ENCODE data around the gene LAMB3.
A peak's percentile ranks its signal among the peaks of the same experiment; 100 is the strongest.

LAMB3 gene

DNA sequence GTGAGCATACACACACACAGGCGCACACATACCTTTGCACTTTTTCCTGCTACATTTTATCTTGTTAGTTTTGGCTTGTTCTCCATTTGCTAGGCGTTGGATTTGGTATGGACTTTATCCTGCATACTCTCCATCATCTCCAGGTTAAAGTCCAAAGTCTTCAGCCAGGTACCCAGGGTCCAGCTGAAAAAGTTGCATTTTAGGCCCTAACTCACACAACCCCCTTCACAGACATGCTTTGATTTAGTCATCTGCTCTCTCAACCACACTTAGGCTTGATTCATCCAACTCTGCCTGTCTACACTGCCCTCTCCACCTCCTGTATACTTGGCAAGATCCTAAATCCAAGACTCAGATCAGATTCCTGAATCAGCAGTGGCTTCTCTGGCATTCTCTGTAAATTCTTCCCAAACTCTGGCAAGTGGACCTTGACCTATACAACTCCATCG lies 10.7 kb upstream of the LAMB3 start:
- DNase-seq (ENCODE audit: insufficient read length, low spot score) (no peak), FAIRE-seq (no peak)

DNA sequence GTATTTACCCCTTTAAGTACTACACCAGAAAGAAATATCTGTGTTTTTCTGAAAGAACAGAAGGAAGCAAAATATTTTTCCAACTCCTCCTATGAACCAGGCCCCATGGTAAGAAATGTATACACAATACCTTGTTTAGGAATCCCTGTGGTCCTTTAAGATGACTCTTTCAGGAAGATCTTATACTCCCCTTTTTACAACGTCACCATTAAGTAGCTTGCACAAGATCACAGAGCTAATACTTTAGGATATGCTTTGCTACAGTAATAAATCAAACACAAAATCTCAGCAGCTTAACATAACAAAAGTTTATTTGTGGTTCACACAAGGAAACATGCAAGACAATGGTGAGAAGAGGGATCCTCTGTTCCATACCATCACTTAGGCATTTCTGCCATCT lies 8.8 kb upstream of the LAMB3 start:
- FAIRE-seq (no peak), DNase-seq (ENCODE audit: insufficient read length, low spot score) (no peak)

DNA sequence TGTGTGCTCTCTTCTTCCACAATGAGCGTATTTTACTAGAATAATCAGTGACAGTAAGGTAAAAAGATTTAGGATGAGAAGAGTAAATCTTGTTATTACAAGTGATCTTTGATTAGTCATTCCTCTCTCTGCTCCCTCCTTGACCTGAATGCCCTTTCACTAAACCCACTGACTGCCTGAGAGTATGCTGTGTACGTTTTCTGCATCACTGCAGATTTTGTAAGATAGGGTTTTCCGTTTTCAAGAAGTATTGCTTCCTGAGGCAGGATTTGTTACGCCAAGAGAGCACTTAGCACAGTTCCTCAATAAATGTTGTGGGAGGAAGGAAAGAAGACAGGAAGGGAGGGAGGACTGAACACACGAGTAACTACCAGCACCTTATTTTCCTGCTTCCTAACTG lies 7.7 kb upstream of the LAMB3 start:
- DNase-seq (ENCODE audit: insufficient read length, low spot score) (no peak), FAIRE-seq (no peak)

DNA sequence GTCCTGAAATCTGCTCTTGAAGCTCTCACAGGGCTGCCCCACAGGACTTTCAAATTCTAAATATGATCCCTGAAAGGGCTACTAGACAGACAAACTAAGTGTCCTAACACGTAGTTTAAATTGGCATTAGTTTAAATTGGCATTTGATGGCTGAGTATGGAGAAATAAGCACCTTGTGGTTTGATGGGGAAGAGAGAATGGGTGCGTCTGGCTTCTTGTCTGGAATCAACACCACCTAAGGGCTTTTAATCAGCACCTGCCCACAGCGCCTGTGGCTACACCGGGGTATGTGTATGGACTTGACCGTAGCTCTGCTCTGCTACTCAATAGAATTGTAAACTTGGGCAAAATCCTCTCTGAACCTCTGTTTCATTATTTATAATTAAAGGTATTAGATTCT lies 5.7 kb upstream of the LAMB3 start:
- FAIRE-seq (no peak), DNase-seq (ENCODE audit: insufficient read length, low spot score) (no peak)

DNA sequence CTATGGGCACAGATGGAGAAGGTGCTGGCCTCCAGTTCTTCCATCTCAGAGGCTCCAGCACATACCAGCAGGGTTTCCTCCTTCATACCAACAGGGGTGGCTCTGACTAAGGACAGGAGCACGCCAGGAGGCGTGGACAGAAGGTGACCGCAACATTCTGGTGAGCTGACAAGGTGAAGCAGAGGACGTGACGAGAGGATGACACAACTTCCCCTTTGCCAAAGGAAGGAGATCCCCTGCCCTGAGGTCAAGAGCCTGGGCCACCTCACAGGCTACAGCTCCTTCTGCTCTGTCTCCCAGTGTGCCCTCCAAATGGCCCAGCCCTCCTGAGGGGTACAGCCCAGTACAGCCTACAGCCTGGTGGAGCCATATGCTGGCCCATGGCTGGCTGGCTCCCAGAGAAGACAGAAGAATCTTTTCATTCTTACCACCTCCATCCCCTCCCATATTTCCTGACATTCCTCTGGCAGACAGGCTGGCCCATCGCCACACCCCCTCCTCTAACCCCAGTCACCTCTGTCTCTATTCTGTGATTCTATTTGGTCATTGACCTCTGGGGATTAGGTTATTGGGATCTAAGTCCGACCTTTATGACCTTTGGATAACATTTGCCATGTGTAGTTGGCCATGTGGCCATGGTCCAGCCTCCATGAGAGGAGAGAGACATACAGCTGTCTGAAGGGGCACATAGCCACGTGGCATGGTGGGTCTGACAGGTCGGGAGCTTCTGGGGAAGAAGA lies 5.1 kb upstream of the LAMB3 start:
- DNase-seq (ENCODE audit: insufficient read length, low spot score) (peak; percentile 57), FAIRE-seq (peak; percentile 81)

DNA sequence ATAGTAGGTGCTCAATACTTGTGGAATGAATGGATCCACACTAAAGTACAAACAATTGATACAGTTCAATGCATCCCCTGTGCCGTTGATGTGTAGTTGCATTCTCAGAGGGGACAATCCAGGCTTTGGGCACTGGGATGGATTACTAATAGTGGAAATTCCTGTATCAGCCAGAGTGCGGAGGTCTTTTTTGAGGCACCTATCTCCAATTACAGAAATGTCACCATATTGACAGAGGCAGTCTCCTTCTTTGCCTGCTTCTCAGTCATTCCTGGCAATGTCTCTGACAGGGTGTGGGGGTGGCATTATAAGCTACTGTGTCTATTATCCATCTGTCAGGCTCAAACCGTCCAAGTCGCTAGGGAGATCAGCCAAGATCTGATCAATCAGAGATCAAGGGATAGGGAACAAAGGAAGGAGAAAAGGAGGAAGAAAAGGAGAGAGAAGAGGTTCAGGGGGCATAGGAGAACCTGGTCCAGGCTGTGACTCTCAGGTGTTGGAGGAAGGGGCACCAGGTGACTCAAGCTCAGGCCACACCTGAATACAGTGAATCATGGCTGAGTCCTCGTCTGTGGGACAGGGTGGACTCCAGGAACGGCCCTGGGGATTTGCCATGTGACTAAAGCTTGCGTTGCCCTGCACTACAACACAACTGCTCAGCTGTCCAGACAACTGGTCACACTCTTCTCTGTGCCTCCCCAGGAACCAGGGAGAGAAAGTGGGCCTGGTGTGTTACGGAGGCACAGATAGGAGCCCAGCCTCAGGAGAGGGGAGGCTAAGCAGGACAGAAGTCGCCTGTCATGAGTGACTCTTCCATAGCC lies 3.4 kb upstream of the LAMB3 start:
- DNase-seq (ENCODE audit: insufficient read length, low spot score), result no peak

DNA sequence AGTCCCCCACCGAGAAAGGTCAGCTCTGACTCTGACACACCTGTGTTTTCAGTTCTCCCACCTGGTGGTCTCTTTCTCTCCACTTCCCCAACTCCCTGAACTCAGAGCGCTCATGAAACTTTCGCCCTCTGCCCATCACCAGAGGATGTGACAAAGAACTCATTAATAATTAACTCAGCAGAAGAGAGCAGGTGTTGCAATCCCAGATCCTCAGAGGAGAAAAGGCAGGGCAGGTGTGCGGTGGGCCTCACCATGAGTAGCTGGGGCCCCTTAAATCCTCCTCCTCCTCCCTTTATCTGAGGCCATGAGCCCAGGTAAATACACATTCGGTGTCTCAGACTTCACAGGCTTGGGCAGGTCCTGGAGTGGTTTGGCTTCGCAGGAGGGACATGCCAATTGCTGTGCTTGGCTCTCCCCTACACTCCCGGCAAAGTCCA lies 1.7 kb upstream of the LAMB3 start:
- DNase-seq (ENCODE audit: insufficient read length, low spot score) (no peak), FAIRE-seq (no peak)

More for the DNA sequence above, 3.4 kb upstream of the LAMB3 start:
- no peak for FAIRE-seq

DNA sequence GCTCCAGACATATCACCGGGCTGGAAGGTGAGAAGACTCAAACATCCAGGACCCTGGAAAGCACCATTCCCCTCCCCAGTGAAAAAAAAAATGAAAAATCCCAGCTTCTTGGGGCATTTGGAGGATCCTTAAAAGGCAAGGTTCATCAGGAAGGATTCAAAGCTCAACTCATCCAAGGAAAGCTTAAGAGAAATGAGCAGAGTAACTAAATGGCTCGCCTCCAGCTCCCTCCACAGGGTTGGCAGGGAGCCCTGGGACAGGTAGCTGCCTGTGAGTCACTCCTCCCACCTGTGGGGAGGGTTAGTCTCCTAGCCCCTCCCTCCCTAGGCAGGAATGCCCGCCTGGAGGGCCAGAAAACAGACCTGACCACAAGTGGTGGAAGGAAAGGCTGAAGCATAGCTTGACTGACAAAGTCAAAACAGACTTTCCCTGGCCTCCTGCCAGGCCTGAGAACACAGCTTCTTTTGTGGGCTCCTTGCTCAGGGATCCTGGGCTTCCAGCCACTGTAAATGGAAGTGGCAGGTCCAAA lies 712 bp upstream of the LAMB3 start:
- FAIRE-seq, result no peak
- DNase-seq (ENCODE audit: insufficient read length, low spot score), result peak; percentile 15

DNA sequence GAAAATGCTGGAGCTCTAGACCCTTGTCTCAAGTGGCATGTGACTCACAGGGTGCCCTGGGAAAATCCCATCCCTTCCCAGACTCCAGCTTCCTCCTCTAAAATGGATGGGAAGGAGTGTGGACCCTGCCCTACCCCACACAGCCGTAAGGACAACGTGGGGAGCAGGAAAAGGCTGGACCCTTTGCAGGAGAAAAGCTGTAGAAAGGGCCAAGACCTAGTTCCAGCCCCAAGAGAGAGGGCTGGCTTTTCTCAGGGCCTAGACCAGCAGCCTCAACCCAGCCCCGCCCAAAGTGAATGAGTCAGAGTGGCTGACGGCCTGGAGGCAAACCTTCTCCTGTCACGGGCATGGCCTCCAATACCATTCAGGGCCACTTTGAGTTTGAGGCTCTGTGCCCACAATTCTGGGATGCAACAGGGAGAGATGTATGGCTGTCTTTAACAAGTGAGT lies 1.1 kb downstream of the LAMB3 start:
- FAIRE-seq, result peak; percentile 76
- DNase-seq (ENCODE audit: insufficient read length, low spot score), result peak; percentile 74

DNA sequence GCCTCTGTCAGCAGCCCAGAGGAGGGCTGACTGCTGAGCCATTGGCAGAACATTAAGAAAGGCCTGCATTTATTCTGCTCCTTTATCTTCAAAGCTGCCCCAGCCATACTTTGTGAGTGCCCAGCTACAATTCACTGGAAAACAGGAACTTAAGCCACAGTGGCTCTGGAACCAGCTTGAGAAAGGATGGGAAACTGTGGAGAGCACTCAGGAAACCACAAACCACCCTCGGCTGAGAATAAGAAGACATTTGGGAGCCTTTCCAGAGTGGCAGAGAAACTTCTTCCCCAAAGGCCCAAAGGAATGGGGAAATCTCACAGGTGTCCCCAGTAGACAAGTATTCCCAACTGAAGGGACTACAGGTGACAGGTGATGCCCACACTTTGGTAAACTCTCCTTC lies 1.8 kb downstream of the LAMB3 start:
- no peak for DNase-seq (ENCODE audit: insufficient read length, low spot score)
- FAIRE-seq, result no peak

DNA sequence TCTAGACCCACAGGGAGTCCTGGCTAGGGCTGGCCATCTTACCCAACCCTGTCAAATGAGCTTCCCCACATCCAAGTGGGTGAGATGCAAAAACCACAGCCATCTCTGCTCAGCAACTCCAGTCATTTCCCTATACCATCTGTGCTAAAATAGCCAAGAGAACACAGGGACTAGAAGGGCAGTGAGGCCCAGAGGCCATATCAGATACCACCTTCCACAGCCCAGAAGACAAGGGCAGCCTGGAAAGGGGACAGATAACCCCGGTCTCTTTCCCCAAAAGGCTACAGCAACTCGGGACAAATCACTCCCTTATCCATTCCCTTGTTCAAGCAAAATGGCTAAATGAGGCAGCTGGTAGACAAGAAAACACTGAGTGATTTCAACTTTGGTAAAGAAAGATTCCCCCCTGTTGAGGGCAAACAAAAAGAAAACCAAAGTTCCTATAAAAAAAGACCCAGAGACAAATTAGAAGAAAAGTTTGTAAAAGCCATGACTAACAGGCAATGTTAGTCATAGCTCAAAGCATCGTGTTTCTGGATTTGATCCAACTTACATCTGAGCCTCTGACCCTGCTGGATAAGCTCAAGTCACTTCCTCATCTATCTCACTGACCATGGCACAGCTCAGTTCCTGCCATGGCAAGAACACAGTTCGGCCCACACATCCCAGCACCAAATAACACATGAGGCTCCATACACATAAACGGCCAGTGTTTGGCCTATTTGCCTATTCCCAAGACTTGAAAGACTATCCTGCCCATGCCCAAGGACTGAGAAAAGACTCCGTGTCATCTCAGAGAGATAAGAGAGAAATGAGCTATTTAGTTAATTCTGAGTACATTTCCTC lies 3.1 kb downstream of the LAMB3 start:
- FAIRE-seq, result peak; percentile 88
- DNase-seq (ENCODE audit: insufficient read length, low spot score), result peak; percentile 66

DNA sequence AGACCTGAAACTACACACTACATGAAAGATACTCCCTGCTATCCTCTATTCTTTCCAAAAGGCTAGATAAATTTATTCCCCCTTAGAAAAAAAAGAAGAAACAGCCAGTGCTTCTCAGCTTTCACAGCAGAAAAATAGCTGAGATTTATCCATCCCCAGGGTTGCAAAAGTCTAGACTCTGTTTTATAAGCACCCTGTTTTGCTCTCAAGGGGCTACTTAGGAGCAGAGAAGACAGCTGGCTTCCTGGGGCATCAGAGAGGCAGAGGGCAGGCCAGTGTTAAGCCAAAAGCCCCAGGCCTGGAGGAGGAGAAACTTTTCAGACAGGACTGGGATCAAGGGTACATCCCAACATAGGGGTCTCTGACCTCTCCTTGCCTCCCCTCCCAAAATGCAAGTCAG lies 3.9 kb downstream of the LAMB3 start:
- no peak for DNase-seq (ENCODE audit: insufficient read length, low spot score)
- FAIRE-seq, result no peak

DNA sequence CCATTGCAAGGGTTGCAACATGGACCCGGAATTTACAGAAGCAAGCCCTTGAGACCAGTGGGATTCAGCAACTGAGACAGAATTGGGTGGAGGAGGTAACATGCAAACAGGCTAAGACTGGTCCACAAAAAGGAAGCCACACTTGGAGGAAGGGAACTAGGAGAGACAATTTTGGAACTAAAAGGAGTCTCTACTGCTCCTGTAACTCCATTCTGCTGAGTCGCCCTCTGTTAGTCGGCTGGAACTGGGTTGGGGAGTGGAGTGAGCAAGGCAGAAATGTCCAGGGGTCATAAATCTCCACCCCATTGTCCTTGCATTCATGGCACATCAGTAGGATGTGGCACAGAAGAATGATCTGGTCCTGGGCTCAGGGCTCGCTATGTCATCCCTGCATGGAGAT lies 5.1 kb downstream of the LAMB3 start:
- FAIRE-seq, result peak; percentile 4
- no peak for DNase-seq (ENCODE audit: insufficient read length, low spot score)

DNA sequence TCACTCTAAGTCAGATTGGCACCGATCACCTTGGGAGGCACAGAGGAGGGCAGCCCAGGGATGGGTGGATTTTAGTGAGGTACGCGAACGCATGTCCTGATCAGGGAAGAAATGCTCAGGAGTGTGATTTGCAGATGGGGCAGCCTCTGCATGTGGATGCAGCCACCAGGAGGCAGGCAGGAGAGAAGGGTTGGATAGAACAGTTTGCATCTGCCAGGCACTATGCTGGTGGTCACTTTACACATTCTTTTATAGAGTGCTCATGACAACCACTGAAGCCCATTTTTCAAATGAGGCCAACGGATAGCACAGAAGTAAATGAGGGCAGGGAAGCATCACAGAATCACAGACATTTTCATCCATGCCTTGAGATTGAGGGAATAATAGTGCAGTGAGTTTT lies 5.7 kb downstream of the LAMB3 start:
- FAIRE-seq (peak; percentile 80), DNase-seq (ENCODE audit: insufficient read length, low spot score) (no peak)

DNA sequence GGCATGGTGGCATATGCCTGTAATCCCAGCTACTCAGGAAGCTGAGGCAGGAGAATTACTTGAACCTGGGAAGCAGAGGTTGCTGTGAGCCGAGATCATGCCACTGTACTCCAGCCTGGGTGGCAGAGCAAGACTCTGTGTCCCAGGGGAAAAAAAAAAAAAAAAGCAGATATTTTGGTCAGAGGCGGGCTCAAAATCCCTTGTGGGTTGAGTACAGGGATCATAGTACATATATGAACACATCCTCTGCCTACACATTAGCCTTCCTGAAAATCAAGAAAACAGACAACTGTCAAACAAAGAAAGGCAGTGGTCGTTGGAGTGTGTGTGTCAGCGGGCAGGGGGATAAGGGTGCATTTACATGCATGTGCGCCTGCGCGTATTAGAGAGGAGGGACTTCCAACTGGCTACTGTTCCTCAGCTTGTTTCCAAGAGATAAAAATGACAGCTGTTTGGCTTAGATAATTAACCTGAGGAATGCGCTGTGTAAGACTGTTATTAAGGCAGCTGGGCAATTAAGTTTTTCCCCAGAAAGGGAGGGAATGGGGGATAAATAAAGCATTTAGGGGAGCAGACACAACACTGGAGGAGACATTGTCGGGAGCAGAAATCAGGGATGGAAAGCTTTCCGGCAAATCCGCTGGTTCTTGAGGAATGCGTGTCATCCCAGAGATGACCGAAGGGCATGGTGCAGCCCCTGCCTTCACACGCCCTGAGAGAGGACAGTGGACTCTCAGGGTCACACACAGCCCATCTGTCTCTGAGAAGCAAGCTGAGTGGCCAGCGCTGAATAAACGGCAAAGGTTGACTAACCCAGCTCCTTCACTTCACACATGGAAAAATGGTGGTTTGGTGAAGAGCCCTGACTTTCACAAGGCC lies 6.4 kb downstream of the LAMB3 start:
- no peak for DNase-seq (ENCODE audit: insufficient read length, low spot score)
- FAIRE-seq, result no peak

DNA sequence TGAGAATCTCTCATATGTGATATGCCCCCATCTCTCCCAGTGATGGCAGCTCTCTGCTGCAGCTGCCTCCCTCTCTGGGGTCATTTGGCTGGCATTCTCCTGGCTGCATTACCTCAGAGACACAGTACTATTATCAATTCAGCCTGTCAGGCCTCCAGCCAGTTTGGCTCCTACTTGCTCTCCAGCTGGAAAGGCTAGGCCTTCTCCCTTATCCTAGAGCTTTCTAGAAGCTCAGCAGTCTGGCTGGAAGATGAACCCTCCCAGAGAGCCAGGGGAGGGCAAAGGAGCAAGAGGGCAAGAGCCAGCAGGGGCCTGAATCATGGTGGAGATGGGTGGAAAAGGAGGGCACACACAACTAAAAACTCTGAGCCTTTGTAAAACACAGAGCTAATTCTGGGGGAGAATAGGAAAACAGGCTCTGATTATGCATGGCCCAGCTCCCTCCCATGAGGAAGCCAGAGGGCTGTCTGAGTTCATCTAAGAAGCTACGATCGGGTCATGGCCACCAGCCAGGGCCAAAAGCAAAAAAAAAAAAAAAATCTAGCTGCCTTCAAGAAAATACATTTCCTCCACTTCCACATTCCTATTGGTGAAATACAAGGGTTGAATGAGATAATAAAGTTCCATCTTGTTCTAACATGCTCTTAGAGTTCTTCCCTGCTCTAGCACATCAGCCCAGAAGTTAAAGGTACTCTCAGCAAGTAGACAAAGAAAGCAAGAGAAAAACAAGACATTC lies 8.8 kb downstream of the LAMB3 start:
- DNase-seq (ENCODE audit: insufficient read length, low spot score) (no peak), FAIRE-seq (no peak)

DNA sequence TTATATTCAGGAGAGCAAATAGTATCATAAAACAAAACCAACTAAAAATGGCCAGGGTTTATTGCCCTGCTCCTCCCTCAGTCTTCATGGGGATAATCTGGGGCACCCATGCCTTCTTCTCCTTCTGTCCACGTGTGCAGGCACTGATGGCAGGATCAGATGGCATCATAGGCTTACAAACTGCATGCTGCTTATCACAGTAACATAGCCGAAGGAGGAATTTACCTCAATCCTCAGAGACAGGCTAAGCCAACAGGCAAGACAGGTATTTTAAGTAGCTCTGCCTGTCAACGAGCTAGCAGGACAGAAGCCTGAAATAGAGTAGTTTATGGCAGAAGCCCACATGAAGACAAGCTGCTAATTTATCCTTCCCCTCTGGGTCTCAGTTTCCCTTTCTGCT lies 9.4 kb downstream of the LAMB3 start:
- DNase-seq (ENCODE audit: insufficient read length, low spot score) (no peak), FAIRE-seq (no peak)

DNA sequence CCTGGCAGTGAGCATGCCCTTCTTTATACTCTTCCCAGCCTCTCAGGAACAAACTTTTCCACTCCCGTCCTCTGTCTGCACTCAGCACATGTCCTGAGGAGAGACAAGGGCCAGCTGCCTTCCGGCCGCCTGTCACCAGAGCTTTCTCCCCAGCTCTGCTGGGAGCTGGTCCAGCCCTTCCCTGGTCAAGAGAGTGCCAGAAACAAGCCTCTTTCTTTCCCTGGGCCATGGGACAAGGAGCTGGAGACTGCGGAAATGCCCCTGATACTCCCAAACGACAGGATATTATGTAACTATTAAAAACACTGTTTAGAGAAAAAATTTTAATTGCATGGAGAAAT lies 10.4 kb downstream of the LAMB3 start:
- DNase-seq (ENCODE audit: insufficient read length, low spot score), result no peak
- no peak for FAIRE-seq

DNA sequence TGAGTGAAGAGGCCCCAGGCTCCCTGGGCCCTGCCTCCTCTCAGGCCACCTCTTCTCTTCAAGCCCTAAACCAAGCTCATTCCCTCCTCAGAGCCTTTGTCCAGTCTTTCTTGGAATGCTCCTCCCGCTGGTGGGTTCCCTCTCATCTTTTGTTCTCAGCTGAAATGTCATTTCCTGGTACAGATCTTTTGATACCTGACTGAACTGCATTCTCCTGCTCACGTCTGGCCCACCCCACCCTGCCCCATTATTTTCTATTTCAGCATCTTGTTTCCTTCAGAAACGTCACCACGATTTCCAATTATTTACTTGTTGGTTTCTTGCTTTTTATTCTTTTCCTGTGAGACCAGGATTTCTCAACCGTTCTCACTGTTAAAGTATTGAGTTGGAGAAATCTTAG lies 16.4 kb downstream of the LAMB3 start:
- DNase-seq (ENCODE audit: insufficient read length, low spot score) (no peak), FAIRE-seq (no peak)

All from HTR-8/SVneo (cell line).